ENCODE data around the gene SLC13A4.

SLC13A4 gene

GRCh38 chr7:135634191-135634878 is 93.7 kb downstream of the SLC13A4 start:
- no peak overlapping the region for H3K4me3 ChIP-seq (ENCODE audit: low read depth, low read length)
- no peak for DNase-seq (ENCODE audit: low read depth, low spot score)
- in situ Hi-C loops (cut with HindIII; ENCODE audit: low sequenced_read_pairs) = no loop called here
- no peak for TF ChIP-seq CTCF (IDR thresholded peaks at IDR 0.05; ENCODE audit: low read depth, low read length)
